ENCODE measurements around the gene CRISPLD2. TPM values are rescaled to one million over a fixed set of nuclear protein-coding genes. Genes with fewer than 3 reads are reported as not detected.

Gene CRISPLD2
- total and polyA plus RNA-seq, 10 of the 15 experiments (the other 5 are each of a cell fraction or from before 2014, with no cell fraction given) = 0.03 to 0.30 (median 0.08) TPM; not detected in 5

GRCh38 chr16:84842516-84843148 lies 22.8 kb downstream of the CRISPLD2 start:
- Histone ChIP-seq H4K20me1 (ENCODE audit: control insufficient read depth, insufficient read depth) (no peaks in the 10 kb centered on the region), H3K36me3 (ENCODE audit: control insufficient read depth in 2 of 2, insufficient read depth in 2 of 2, low read length in 1 of 2) (no peaks in the 10 kb centered on the region), H3K27me3 (replicated peaks in 1 of 2; ENCODE audit: control insufficient read depth in 2 of 2, insufficient read depth in 2 of 2, low read length in 1 of 2) (peaks cover 4 to 6% of the 10 kb centered on the region in 2 experiments; a peak in 3 of 4 replicates), H3K4me3 (no peak overlapping the region), H3K79me2 (ENCODE audit: control insufficient read depth, insufficient read depth, low read length) (no peaks in the 10 kb centered on the region), H3K9me3 (replicated peaks; ENCODE audit: control insufficient read depth, insufficient read depth, low read length) (no peaks in the 10 kb centered on the region), H3K4me2 (ENCODE audit: control insufficient read depth, insufficient read depth) (no peak overlapping the region), H3K27ac (ENCODE audit: control insufficient read depth, insufficient read depth) (no peak overlapping the region), H3K9ac (ENCODE audit: control insufficient read depth, insufficient read depth, low read length) (no peak overlapping the region), H3K4me1 (ENCODE audit: control insufficient read depth, insufficient read depth, low read length) (no peaks in the 10 kb centered on the region), H2AFZ (ENCODE audit: control insufficient read depth, low read depth, low read length) (no peak overlapping the region)
- intact Hi-C loops (cut with micrococcal nuclease; ENCODE audit: unreplicated experiment) (no loop called here), in situ Hi-C loops (cut with MboI) (no loop called here)
- CTCF ChIA-PET = no interaction called here
- WGBS (ENCODE audit: insufficient coverage, insufficient replicate concordance, low lambda C conversion rate, missing lambda C conversion rate) = 47% methylated on average over 18 of the region's 18 CpGs
- FAIRE-seq (no peak), DNase-seq (ENCODE audit: low read depth, low spot score) (no peak), ATAC-seq (no peak)
- RAD21 ChIA-PET (ENCODE audit: unreplicated experiment) = no interaction called here
- POLR2A ChIA-PET = no interaction called here
- TF ChIP-seq SUPT20H (IDR thresholded peaks at IDR 0.05; ENCODE audit: borderline replicate concordance, control insufficient read depth, low read depth, low read length) (no peak), KAT2A (conservative IDR thresholded peaks at IDR 0.05; ENCODE audit: control insufficient read depth, low read depth, low read length) (no peak), TBL1XR1 (IDR thresholded peaks at IDR 0.05; ENCODE audit: low read depth, low read length) (no peak), HSF1 (IDR thresholded peaks at IDR 0.05; ENCODE audit: low read depth, low read length) (no peak), STAT3 (IDR thresholded peaks at IDR 0.05; ENCODE audit: low read depth, low read length) (no peak), EP300 (IDR thresholded peaks at IDR 0.05; ENCODE audit: borderline replicate concordance in 1 of 2, control insufficient read depth in 1 of 2, low read depth in 2 of 2, low read length in 2 of 2) (no peak), ELK1 (IDR thresholded peaks at IDR 0.05; ENCODE audit: low read depth, low read length) (no peak), BCL3 (IDR thresholded peaks at IDR 0.05; ENCODE audit: borderline replicate concordance, insufficient read depth, low read depth, low read length, poor library complexity, severe bottlenecking) (no peak), BCL11A (IDR thresholded peaks at IDR 0.05; ENCODE audit: low read depth, low read length) (no peak)
- SMC1A ChIA-PET (ENCODE audit: uncharacterized antibody, unreplicated experiment) = no interaction called here
- BruUV-seq (replicated peaks) = no TSS peak

All from GM12878 (cell line).